ENCODE data around the gene ZNF582. TPM values are rescaled to one million over a fixed set of nuclear protein-coding genes. Genes with fewer than 3 reads are reported as not detected.
"Not testable (repeated sequence)": the region's sequence is repeated elsewhere in the genome, so short reads cannot be mapped to it uniquely, and the experiment has no call there.

Gene ZNF582
- total RNA-seq, 1 donor from 2014 or later, result 4.8 TPM

GRCh38 chr19:56351208-56351607 lies 42.1 kb downstream of the ZNF582 start:
- DNase-seq, result no peak

- DNase-seq, result no peak
These were observed 42.8 kb downstream of the ZNF582 start for GRCh38 chr19:56350416-56351045.

- no peak for DNase-seq
These were observed 45.0 kb downstream of the ZNF582 start for GRCh38 chr19:56348289-56348877.

- DNase-seq, result no peak
These were observed 46.1 kb downstream of the ZNF582 start for GRCh38 chr19:56347163-56347778.

- no peak for DNase-seq
These were observed 51.4 kb downstream of the ZNF582 start for GRCh38 chr19:56341948-56342347.

GRCh38 chr19:56339031-56339430 lies 54.3 kb downstream of the ZNF582 start:
- not testable (repeated sequence) for DNase-seq

GRCh38 chr19:56337077-56337476 lies 56.3 kb downstream of the ZNF582 start:
- DNase-seq, result not testable (repeated sequence)

GRCh38 chr19:56335371-56335770 lies 58.0 kb downstream of the ZNF582 start:
- DNase-seq, result not testable (repeated sequence)

- DNase-seq, result no peak
These were observed 59.8 kb downstream of the ZNF582 start for GRCh38 chr19:56333506-56333905.

Other genes with a start within 250 kb of the ZNF582 start
- gene GALP, start 217.5 kb downstream of the ZNF582 start, total RNA-seq, result not detected
- gene ZSCAN5B, start 195.8 kb downstream of the ZNF582 start, total RNA-seq, result not detected
- not detected for gene ZSCAN5C, start 191.3 kb downstream of the ZNF582 start, total RNA-seq
- gene EDDM13, start 120.8 kb downstream of the ZNF582 start, total RNA-seq, result not detected
- gene ZSCAN5A, start 78.7 kb downstream of the ZNF582 start, total RNA-seq, result 4.8 TPM
- gene ZNF583, start 10.8 kb upstream of the ZNF582 start, total RNA-seq, result 54.7 TPM
- gene ZNF667, start 83.8 kb upstream of the ZNF582 start, total RNA-seq, result 24.5 TPM
- gene ZNF471, start 114.3 kb upstream of the ZNF582 start, total RNA-seq, result 18.4 TPM
- 45.4 TPM for gene ZFP28, start 145.4 kb upstream of the ZNF582 start, total RNA-seq
- 13.7 TPM for gene ZNF470, start 173.9 kb upstream of the ZNF582 start, total RNA-seq
- 19.5 TPM for gene ZNF71, start 201.8 kb upstream of the ZNF582 start, total RNA-seq
- 20.3 TPM for gene SMIM17, start 249.6 kb upstream of the ZNF582 start, total RNA-seq